ENCODE results near the gene CBFA2T2. TPM values are rescaled to one million over a fixed set of nuclear protein-coding genes. Genes with fewer than 3 reads are reported as not detected.
"Not testable (repeated sequence)": the region's sequence is repeated elsewhere in the genome, so short reads cannot be mapped to it uniquely, and the experiment has no call there.

The CBFA2T2 gene
- total RNA-seq, 1 experiment from 2014 or later: 16.3 TPM

DNA sequence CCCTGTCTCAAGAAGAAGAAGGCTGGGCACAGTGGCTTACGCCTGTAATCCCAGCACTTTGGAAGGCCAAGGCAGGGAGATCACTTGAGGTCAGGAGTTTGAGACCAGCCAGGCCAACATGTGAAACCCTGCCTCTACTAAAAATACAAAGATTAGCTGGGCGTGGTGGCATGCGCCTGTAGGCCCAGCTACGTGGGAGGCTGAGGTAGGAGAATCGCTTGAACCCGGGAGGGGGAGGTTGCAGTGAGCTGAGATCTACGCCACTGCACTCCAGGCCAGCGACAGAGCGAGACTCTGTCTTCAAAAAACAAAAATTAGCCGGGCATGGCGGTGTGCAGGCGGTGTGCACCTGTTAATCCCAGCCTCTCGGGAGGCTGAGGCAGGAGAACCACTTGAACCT lies 22.0 kb downstream of the CBFA2T2 start:
- DNase-seq (ENCODE audit: low read depth, low spot score); CTCF ChIA-PET; H3K9me3 ChIP-seq (ENCODE audit: control insufficient read depth, insufficient read depth, low read depth, low read length); H3K27me3 ChIP-seq (ENCODE audit: control insufficient read depth, insufficient read depth, low read length); POLR2A ChIA-PET; H3K4me3 ChIP-seq (ENCODE audit: low read depth in 2 of 2, low read length in 2 of 2); H3K4me1 ChIP-seq (ENCODE audit: control insufficient read depth, insufficient read depth, low read length); H3K27ac ChIP-seq (ENCODE audit: low read length); H3K36me3 ChIP-seq (ENCODE audit: control insufficient read depth, insufficient read depth, low read length); in situ Hi-C loops (cut with HindIII; ENCODE audit: low pct_unique_long_range_greater_than_20kb, low sequenced_read_pairs); intact Hi-C loops (cut with micrococcal nuclease; ENCODE audit: unreplicated experiment); BruUV-seq (replicated peaks); ATAC-seq: not testable (repeated sequence)

DNA sequence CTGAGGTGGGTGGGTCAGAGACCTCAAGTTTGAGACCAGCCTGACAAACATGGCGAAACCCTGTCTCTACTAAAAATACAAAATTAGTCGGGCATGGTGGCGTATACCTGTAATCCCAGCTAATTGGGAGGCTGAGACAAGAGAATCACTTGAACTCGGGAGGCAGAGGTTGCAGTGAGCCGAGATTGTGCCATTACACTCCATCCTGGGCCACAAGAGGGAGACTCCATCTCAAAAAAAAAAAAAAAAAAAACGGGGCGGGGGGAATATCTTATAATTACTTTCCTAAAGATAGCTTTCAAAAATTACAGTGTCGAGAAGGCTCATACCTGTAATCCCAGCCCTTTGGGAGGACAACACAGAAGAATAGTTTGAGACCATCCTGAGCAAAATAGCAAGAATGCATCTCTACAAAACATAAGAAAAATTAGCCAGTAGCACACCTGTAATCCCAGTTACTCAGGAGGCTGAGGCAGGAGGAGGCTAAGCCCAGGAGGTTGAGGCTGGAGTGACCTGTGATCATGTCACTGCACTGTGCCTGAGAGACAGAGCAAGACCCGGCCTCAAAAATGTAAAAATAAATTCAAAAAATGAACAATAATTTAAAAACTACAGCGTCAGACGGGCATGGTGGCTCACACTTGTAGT lies 25.8 kb downstream of the CBFA2T2 start:
- TF ChIP-seq, protein P1, sequence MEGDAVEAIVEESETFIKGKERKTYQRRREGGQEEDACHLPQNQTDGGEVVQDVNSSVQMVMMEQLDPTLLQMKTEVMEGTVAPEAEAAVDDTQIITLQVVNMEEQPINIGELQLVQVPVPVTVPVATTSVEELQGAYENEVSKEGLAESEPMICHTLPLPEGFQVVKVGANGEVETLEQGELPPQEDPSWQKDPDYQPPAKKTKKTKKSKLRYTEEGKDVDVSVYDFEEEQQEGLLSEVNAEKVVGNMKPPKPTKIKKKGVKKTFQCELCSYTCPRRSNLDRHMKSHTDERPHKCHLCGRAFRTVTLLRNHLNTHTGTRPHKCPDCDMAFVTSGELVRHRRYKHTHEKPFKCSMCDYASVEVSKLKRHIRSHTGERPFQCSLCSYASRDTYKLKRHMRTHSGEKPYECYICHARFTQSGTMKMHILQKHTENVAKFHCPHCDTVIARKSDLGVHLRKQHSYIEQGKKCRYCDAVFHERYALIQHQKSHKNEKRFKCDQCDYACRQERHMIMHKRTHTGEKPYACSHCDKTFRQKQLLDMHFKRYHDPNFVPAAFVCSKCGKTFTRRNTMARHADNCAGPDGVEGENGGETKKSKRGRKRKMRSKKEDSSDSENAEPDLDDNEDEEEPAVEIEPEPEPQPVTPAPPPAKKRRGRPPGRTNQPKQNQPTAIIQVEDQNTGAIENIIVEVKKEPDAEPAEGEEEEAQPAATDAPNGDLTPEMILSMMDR (IDR thresholded peaks at IDR 0.05): peak; percentile 74
- no peak for TF ChIP-seq POLR2AphosphoS5 (IDR thresholded peaks at IDR 0.05; ENCODE audit: low read depth, low read length)
- TF ChIP-seq, protein P2, sequence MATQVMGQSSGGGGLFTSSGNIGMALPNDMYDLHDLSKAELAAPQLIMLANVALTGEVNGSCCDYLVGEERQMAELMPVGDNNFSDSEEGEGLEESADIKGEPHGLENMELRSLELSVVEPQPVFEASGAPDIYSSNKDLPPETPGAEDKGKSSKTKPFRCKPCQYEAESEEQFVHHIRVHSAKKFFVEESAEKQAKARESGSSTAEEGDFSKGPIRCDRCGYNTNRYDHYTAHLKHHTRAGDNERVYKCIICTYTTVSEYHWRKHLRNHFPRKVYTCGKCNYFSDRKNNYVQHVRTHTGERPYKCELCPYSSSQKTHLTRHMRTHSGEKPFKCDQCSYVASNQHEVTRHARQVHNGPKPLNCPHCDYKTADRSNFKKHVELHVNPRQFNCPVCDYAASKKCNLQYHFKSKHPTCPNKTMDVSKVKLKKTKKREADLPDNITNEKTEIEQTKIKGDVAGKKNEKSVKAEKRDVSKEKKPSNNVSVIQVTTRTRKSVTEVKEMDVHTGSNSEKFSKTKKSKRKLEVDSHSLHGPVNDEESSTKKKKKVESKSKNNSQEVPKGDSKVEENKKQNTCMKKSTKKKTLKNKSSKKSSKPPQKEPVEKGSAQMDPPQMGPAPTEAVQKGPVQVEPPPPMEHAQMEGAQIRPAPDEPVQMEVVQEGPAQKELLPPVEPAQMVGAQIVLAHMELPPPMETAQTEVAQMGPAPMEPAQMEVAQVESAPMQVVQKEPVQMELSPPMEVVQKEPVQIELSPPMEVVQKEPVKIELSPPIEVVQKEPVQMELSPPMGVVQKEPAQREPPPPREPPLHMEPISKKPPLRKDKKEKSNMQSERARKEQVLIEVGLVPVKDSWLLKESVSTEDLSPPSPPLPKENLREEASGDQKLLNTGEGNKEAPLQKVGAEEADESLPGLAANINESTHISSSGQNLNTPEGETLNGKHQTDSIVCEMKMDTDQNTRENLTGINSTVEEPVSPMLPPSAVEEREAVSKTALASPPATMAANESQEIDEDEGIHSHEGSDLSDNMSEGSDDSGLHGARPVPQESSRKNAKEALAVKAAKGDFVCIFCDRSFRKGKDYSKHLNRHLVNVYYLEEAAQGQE (IDR thresholded peaks at IDR 0.05; ENCODE audit: insufficient read depth in 1 of 2, low read depth in 2 of 2, low read length in 1 of 2): no peak
- POLR2A ChIA-PET: no interaction called here
- in situ Hi-C loops (cut with HindIII; ENCODE audit: low pct_unique_long_range_greater_than_20kb, low sequenced_read_pairs): no loop called here
- Histone ChIP-seq H3K27ac (ENCODE audit: low read length) (no peak overlapping the region), H3K4me3 (ENCODE audit: low read depth in 2 of 2, low read length in 2 of 2) (no peak overlapping the region), H3K9me3 (ENCODE audit: control insufficient read depth, insufficient read depth, low read depth, low read length) (no peaks in the 10 kb centered on the region), H3K27me3 (ENCODE audit: control insufficient read depth, insufficient read depth, low read length) (no peaks in the 10 kb centered on the region), H3K4me1 (ENCODE audit: control insufficient read depth, insufficient read depth, low read length) (no peaks in the 10 kb centered on the region), H3K36me3 (ENCODE audit: control insufficient read depth, insufficient read depth, low read length) (no peaks in the 10 kb centered on the region)
- no TSS peak for BruUV-seq (replicated peaks)
- DNase-seq (ENCODE audit: low read depth, low spot score): no peak
- CTCF ChIA-PET: interaction anchor here (0.6 to 1.1 kb wide), 6 partner anchors 15 to 1234 kb away, joined by 3 to 9 read pairs (median 4); no protein-coding TSS in a partner anchor
- ATAC-seq: no peak
- intact Hi-C loops (cut with micrococcal nuclease; ENCODE audit: unreplicated experiment): no loop called here

DNA sequence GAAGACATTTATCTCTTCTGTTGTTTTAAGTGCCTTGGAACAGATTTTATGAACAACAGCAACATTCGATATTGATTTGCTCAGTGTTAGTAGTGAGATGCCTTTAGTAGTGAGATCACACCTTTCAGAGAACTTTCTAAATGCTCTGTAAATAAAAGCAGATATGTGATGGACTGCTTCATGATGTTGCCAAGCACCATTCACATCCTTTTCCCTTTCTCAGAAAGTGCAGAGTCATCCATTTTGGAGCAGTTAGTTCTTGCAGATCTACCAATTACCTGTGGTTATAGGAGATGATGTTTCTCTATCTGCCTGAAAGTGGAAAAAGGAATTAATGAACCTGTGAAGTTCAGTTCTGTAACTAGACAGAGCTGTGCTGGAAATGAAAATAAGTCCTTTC lies 27.0 kb downstream of the CBFA2T2 start:
- no peak for ATAC-seq
- H3K27ac ChIP-seq (ENCODE audit: low read length): no peak overlapping the region
- intact Hi-C loops (cut with micrococcal nuclease; ENCODE audit: unreplicated experiment) (no loop called here), in situ Hi-C loops (cut with HindIII; ENCODE audit: low pct_unique_long_range_greater_than_20kb, low sequenced_read_pairs) (no loop called here)
- H3K4me1 ChIP-seq (ENCODE audit: control insufficient read depth, insufficient read depth, low read length): no peaks in the 10 kb centered on the region
- H3K27me3 ChIP-seq (ENCODE audit: control insufficient read depth, insufficient read depth, low read length): no peaks in the 10 kb centered on the region
- ChIA-PET CTCF (interaction anchor here (0.6 to 0.7 kb wide), 2 partner anchors 87 to 254 kb away, joined by 5 to 7 read pairs; no protein-coding TSS in a partner anchor), POLR2A (interaction anchor here (0.6 kb wide), 1 partner anchor 296 kb away, joined by 3 read pairs; no protein-coding TSS in a partner anchor)
- BruUV-seq (replicated peaks): no TSS peak
- TF ChIP-seq, protein P1 (IDR thresholded peaks at IDR 0.05): no peak
- TF ChIP-seq, protein P2 (IDR thresholded peaks at IDR 0.05; ENCODE audit: insufficient read depth in 1 of 2, low read depth in 2 of 2, low read length in 1 of 2): no peak
- no peak for TF ChIP-seq POLR2AphosphoS5 (IDR thresholded peaks at IDR 0.05; ENCODE audit: low read depth, low read length)
- no peak for TF ChIP-seq TCF7L2 (IDR thresholded peaks at IDR 0.05; ENCODE audit: low read depth, low read length)
- no peak for TF ChIP-seq SIN3A (IDR thresholded peaks at IDR 0.05; ENCODE audit: borderline replicate concordance, insufficient read depth, low read depth, low read length)
- no peak for DNase-seq (ENCODE audit: low read depth, low spot score)
- no peaks in the 10 kb centered on the region for H3K36me3 ChIP-seq (ENCODE audit: control insufficient read depth, insufficient read depth, low read length)
- no peaks in the 10 kb centered on the region for H3K9me3 ChIP-seq (ENCODE audit: control insufficient read depth, insufficient read depth, low read depth, low read length)
- no peak overlapping the region for H3K4me3 ChIP-seq (ENCODE audit: low read depth in 2 of 2, low read length in 2 of 2)

Measured in Panc1 (cell line).